ENCODE measurements around the gene MGRN1. TPM values are rescaled to one million over a fixed set of nuclear protein-coding genes. Genes with fewer than 3 reads are reported as not detected.

MGRN1 gene
- total and polyA plus RNA-seq, 2 experiments from 2014 or later: 29.2 to 30.8 TPM

GRCh38 chr16:4640572-4641305 lies 16.1 kb downstream of the MGRN1 start:
- H3K9me3 ChIP-seq (ENCODE audit: low read depth): no peaks in the 10 kb centered on the region
- TF ChIP-seq EZH2phosphoT487 (IDR thresholded peaks at IDR 0.05; ENCODE audit: low read depth, severe bottlenecking, unreplicated experiment) (no peak), EZH2 (IDR thresholded peaks at IDR 0.05; ENCODE audit: borderline replicate concordance) (no peak)
- TF ChIP-seq, protein P1, sequence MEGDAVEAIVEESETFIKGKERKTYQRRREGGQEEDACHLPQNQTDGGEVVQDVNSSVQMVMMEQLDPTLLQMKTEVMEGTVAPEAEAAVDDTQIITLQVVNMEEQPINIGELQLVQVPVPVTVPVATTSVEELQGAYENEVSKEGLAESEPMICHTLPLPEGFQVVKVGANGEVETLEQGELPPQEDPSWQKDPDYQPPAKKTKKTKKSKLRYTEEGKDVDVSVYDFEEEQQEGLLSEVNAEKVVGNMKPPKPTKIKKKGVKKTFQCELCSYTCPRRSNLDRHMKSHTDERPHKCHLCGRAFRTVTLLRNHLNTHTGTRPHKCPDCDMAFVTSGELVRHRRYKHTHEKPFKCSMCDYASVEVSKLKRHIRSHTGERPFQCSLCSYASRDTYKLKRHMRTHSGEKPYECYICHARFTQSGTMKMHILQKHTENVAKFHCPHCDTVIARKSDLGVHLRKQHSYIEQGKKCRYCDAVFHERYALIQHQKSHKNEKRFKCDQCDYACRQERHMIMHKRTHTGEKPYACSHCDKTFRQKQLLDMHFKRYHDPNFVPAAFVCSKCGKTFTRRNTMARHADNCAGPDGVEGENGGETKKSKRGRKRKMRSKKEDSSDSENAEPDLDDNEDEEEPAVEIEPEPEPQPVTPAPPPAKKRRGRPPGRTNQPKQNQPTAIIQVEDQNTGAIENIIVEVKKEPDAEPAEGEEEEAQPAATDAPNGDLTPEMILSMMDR (IDR thresholded peaks at IDR 0.05; ENCODE audit: poor library complexity): no peak
- no peak overlapping the region for H2AFZ ChIP-seq
- no peak overlapping the region for H3K4me3 ChIP-seq
- 95% methylated on average over 19 of the region's 19 CpGs for WGBS (ENCODE audit: low lambda C conversion rate, missing lambda C conversion rate)
- no peak for DNase-seq (ENCODE audit: low spot score)
- H3K27me3 ChIP-seq: no peaks in the 10 kb centered on the region
- H3K9me2 ChIP-seq (replicated peaks; ENCODE audit: insufficient read depth): no peaks in the 10 kb centered on the region
- no peak overlapping the region for H3K4me2 ChIP-seq
- H3K79me2 ChIP-seq: peaks cover 100% of the 10 kb centered on the region
- H3K4me1 ChIP-seq (ENCODE audit: insufficient read depth): no peaks in the 10 kb centered on the region
- H3K27ac ChIP-seq: no peak overlapping the region
- peaks cover 76% of the 10 kb centered on the region for H4K20me1 ChIP-seq (ENCODE audit: insufficient read depth, poor library complexity, severe bottlenecking)
- no peaks in the 10 kb centered on the region for H3K36me3 ChIP-seq (replicated peaks; ENCODE audit: insufficient read depth, low read depth)

DNA sequence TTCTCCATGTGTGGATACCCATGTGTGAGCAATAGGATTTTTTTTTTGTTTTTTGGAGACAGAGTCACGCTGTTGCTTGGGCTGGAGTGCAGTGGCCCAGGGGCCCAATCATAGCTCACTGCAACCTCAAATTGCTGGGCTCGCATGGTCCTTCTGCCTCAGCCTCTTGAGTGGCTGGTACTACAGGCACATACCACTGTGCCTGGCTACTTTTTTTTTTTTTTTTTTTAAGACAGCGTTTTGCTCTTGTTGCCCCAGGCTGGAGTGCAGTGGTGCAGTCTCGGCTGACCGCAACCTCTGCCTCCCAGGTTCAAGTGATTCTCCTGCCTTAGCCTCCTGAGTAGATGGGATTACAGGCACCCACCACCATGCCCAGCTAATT lies 16.7 kb downstream of the MGRN1 start:
- H4K20me1 ChIP-seq (ENCODE audit: insufficient read depth, poor library complexity, severe bottlenecking): peaks cover 71% of the 10 kb centered on the region
- H3K27ac ChIP-seq: no peak overlapping the region

GRCh38 chr16:4641895-4642294 lies 17.3 kb downstream of the MGRN1 start:
- Histone ChIP-seq H3K4me3 (no peak overlapping the region), H2AFZ (no peak overlapping the region), H3K36me3 (replicated peaks; ENCODE audit: insufficient read depth, low read depth) (no peaks in the 10 kb centered on the region), H3K79me2 (peaks cover 100% of the 10 kb centered on the region), H3K4me2 (no peak overlapping the region), H3K27me3 (no peaks in the 10 kb centered on the region), H3K9me2 (replicated peaks; ENCODE audit: insufficient read depth) (no peaks in the 10 kb centered on the region), H3K27ac (no peak overlapping the region), H3K4me1 (ENCODE audit: insufficient read depth) (no peaks in the 10 kb centered on the region), H4K20me1 (ENCODE audit: insufficient read depth, poor library complexity, severe bottlenecking) (peaks cover 68% of the 10 kb centered on the region), H3K9me3 (ENCODE audit: low read depth) (no peaks in the 10 kb centered on the region)
- 96% methylated on average over 14 of the region's 14 CpGs for WGBS (ENCODE audit: low lambda C conversion rate, missing lambda C conversion rate)
- DNase-seq (ENCODE audit: low spot score): no peak
- TF ChIP-seq EZH2 (IDR thresholded peaks at IDR 0.05; ENCODE audit: borderline replicate concordance) (no peak), EZH2phosphoT487 (IDR thresholded peaks at IDR 0.05; ENCODE audit: low read depth, severe bottlenecking, unreplicated experiment) (no peak)
- TF ChIP-seq, protein P1 (IDR thresholded peaks at IDR 0.05; ENCODE audit: poor library complexity): no peak

More for the DNA sequence above, 16.7 kb downstream of the MGRN1 start:
- Histone ChIP-seq H3K27me3 (no peaks in the 10 kb centered on the region), H3K9me3 (ENCODE audit: low read depth) (no peaks in the 10 kb centered on the region), H3K79me2 (peaks cover 100% of the 10 kb centered on the region), H3K4me3 (no peak overlapping the region), H3K4me1 (ENCODE audit: insufficient read depth) (no peaks in the 10 kb centered on the region), H3K36me3 (replicated peaks; ENCODE audit: insufficient read depth, low read depth) (no peaks in the 10 kb centered on the region), H3K4me2 (no peak overlapping the region), H3K9me2 (replicated peaks; ENCODE audit: insufficient read depth) (no peaks in the 10 kb centered on the region), H2AFZ (no peak overlapping the region)
- TF ChIP-seq, protein P1 (IDR thresholded peaks at IDR 0.05; ENCODE audit: poor library complexity): no peak
- TF ChIP-seq EZH2 (IDR thresholded peaks at IDR 0.05; ENCODE audit: borderline replicate concordance) (no peak), EZH2phosphoT487 (IDR thresholded peaks at IDR 0.05; ENCODE audit: low read depth, severe bottlenecking, unreplicated experiment) (no peak)
- no peak for DNase-seq (ENCODE audit: low spot score)
- WGBS (ENCODE audit: low lambda C conversion rate, missing lambda C conversion rate): 91% methylated on average over 5 of the region's 5 CpGs

All from hepatocyte (in vitro differentiated cells).